RWPE2 (cell line): ENCODE data around the gene IRX3.

Experiments used
- ATAC-seq: fragments of 200-7000 bp; cut with Tn5 transposase; 3 replicates; pipeline ENCODE4 v1.9.1; 2021; ENCODE audit warnings: low read depth
- DNase-seq: peaks from one replicate; pipeline ENCODE4 v3.0.0-alpha.2; 2020; ENCODE audit warnings: low spot score
- H3K27ac ChIP-seq: fragments of 450-650 bp; 2 replicates; pipeline ENCODE4 v1.5.1; 2017; ENCODE audit warnings: mild to moderate bottlenecking; ENCODE audit not compliant: poor library complexity, severe bottlenecking
- H3K27me3 ChIP-seq: fragments of 250-450 bp; sonication (Bioruptor Pico); 2 replicates; pipeline ENCODE4 v1.5.1; 2021; ENCODE audit warnings: mild to moderate bottlenecking, moderate library complexity; ENCODE audit not compliant: insufficient read depth, poor library complexity, severe bottlenecking
- H3K36me3 ChIP-seq: fragments of 250-450 bp; sonication (Bioruptor Pico); 2 replicates; pipeline ENCODE4 v1.5.1; 2020; ENCODE audit warnings: low read depth, mild to moderate bottlenecking, moderate library complexity
- H3K4me1 ChIP-seq: fragments of 250-450 bp; sonication (Bioruptor Pico); 2 replicates; pipeline ENCODE4 v1.5.1; 2021; ENCODE audit warnings: mild to moderate bottlenecking, moderate library complexity; ENCODE audit not compliant: insufficient read depth, poor library complexity, severe bottlenecking
- H3K4me3 ChIP-seq: fragments of 250-450 bp; sonication (Bioruptor Pico); 2 replicates; pipeline ENCODE4 v1.5.1; 2021; ENCODE audit warnings: mild to moderate bottlenecking, moderate library complexity; ENCODE audit not compliant: severe bottlenecking
- H3K9me3 ChIP-seq: fragments of 250-450 bp; sonication (Bioruptor Pico); 2 replicates; pipeline ENCODE4 v1.5.1; 2021; ENCODE audit warnings: mild to moderate bottlenecking, moderate library complexity; ENCODE audit not compliant: severe bottlenecking
- TF ChIP-seq, protein P1 (sequence below): fragments of 450-650 bp; IDR thresholded peaks from one replicate; pipeline ENCODE4 v1.5.1; 2017; ENCODE audit warnings: mild to moderate bottlenecking, moderate library complexity; ENCODE audit not compliant: poor library complexity, severe bottlenecking

Gene IRX3

DNA sequence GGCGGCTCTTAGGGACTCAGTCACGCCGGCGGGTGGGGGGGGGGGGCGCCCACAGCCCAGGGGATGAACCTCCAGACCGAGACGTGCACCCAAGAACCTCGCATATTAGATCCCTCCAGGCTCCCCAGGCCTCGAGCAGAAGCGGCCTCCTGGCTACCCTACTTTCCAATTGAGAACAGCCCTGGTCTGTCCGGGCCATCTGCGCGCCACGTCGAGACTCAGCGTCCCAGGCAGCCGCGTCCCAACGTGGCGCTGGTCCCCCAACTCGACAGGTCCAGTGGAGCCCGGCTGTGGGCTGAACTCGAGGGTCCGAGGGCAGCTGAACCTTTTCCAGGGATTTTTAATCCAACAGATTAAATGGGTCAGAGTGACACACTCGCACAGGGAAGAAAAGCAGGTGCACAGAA, 2.3 kb upstream of the IRX3 start:
- no peaks in the 10 kb centered on the region for H3K27me3 ChIP-seq

DNA sequence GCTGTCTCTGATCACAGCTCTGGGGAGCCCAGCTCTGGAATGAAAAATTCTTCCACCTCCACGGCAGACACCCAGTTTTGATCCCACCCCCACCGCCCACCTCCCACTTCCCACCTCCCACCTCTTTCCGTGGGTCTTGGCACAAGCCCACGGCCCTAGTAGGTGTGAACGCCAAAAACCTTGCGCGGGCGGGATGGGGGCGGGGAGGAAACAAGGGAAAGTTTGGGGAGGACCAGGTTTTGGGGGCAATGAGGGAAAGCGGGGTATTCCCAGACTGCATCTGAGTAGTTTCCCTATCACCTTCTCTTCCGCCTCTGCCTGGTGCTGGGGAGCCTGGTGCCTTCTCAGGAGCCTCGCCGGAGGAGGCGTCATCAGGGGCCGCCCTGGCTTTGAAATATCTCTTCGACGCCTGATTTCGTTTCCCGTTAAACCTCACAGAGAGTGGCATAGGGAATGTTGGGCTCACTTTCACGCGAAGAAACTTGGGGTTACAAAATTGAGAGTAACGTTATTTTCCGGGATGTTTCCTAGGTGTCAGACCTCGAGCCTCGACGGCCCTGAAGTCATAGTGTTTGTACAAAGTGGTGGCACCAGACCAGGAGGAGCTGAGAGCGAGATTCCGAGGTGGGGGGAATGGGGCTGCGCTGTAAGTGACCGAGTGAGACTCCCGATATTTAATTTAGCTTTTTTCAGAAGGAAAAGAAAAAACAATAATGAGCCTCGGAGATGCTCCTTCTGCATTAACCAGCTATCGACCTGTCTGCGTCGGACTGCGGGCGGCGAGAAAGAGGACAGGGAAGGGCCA, 1.6 kb upstream of the IRX3 start:
- no peak for DNase-seq
- H3K27me3 ChIP-seq, result no peaks in the 10 kb centered on the region
- no peak overlapping the region for H3K4me3 ChIP-seq
- peaks cover 8% of the 10 kb centered on the region for H3K36me3 ChIP-seq
- no peak for ATAC-seq
- TF ChIP-seq, protein P1, sequence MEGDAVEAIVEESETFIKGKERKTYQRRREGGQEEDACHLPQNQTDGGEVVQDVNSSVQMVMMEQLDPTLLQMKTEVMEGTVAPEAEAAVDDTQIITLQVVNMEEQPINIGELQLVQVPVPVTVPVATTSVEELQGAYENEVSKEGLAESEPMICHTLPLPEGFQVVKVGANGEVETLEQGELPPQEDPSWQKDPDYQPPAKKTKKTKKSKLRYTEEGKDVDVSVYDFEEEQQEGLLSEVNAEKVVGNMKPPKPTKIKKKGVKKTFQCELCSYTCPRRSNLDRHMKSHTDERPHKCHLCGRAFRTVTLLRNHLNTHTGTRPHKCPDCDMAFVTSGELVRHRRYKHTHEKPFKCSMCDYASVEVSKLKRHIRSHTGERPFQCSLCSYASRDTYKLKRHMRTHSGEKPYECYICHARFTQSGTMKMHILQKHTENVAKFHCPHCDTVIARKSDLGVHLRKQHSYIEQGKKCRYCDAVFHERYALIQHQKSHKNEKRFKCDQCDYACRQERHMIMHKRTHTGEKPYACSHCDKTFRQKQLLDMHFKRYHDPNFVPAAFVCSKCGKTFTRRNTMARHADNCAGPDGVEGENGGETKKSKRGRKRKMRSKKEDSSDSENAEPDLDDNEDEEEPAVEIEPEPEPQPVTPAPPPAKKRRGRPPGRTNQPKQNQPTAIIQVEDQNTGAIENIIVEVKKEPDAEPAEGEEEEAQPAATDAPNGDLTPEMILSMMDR, result no peak
- H3K27ac ChIP-seq, result no peak overlapping the region
- H3K4me1 ChIP-seq, result peaks cover 10% of the 10 kb centered on the region
- H3K9me3 ChIP-seq, result no peaks in the 10 kb centered on the region

More for the DNA sequence above, 2.3 kb upstream of the IRX3 start:
- H3K9me3 ChIP-seq, result no peaks in the 10 kb centered on the region
- TF ChIP-seq, protein P1, result no peak
- H3K27ac ChIP-seq, result no peak overlapping the region
- ATAC-seq (no peak), DNase-seq (no peak)
- peaks cover 2% of the 10 kb centered on the region for H3K36me3 ChIP-seq
- peaks cover 10% of the 10 kb centered on the region for H3K4me1 ChIP-seq
- H3K4me3 ChIP-seq, result no peak overlapping the region

GRCh38 chr16:54287131-54288029, 793 bp upstream of the IRX3 start:
- Histone ChIP-seq H3K9me3 (no peaks in the 10 kb centered on the region), H3K27ac (peak overlapping the region; percentile 78), H3K4me1 (peaks cover 8% of the 10 kb centered on the region), H3K36me3 (peaks cover 10% of the 10 kb centered on the region), H3K4me3 (peak overlapping the region; percentile 88), H3K27me3 (no peaks in the 10 kb centered on the region)
- DNase-seq, result peak; percentile 67
- TF ChIP-seq, protein P1, result no peak
- ATAC-seq, result no peak; the same call in 1 of the 3 replicates

DNA sequence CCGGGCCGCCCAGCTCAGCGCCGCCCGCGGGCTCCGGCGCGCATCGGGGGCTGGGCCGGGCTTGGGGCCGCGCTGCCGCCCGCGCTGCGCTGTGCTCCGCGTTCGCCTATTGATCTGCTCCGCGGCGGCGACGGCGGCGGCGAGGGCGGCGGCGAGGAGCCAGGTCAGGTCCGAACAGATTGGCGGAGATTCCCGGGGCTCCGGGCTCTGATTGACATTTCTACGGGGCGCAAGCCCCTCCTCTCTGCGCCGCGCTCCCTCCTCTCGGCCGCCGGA, 559 bp downstream of the IRX3 start:
- H3K36me3 ChIP-seq, result peaks cover 10% of the 10 kb centered on the region
- peak; percentile 85 for DNase-seq
- H3K27me3 ChIP-seq, result no peaks in the 10 kb centered on the region
- ATAC-seq, result peak; percentile 71; the same call in 1 of the 3 replicates
- peak overlapping the region; percentile 88 for H3K4me3 ChIP-seq
- TF ChIP-seq, protein P1, result no peak
- no peaks in the 10 kb centered on the region for H3K4me1 ChIP-seq
- no peaks in the 10 kb centered on the region for H3K9me3 ChIP-seq
- peak overlapping the region; percentile 78 for H3K27ac ChIP-seq
